Measurements from ENCODE around the gene ADH5.
"Not testable (repeated sequence)": the region's sequence is repeated elsewhere in the genome, so short reads cannot be mapped to it uniquely, and the experiment has no call there.

- not testable (repeated sequence) for TF ChIP-seq CTCF (IDR thresholded peaks at IDR 0.05); POLR2AphosphoS5 (IDR thresholded peaks at IDR 0.05); POLR2A (IDR thresholded peaks at IDR 0.05; ENCODE audit: low read depth)
Observed at GRCh38 chr4:99117122-99117841, 28.7 kb upstream of the ADH5 start.

Measured in esophagus muscularis mucosa (tissue), 3 donors.